ENCODE results near the gene CBLB. TPM values are rescaled to one million over a fixed set of nuclear protein-coding genes. Genes with fewer than 3 reads are reported as not detected.
A peak's percentile ranks its signal among the peaks of the same experiment; 100 is the strongest.

The CBLB gene
- total RNA-seq, 2 donors from 2014 or later, result 41.4 to 110 TPM

- H3K4me3 Mint-ChIP-seq, result no peak overlapping the region
- H3K36me3 Mint-ChIP-seq (ENCODE audit: low read depth), result peaks cover 84% of the 10 kb centered on the region
- peaks cover 12% of the 10 kb centered on the region for H3K4me1 Mint-ChIP-seq
- no peak for ATAC-seq (replicated peaks)
- peak overlapping the region; percentile 67 for H3K27ac Mint-ChIP-seq
- no peaks in the 10 kb centered on the region for H3K9me3 Mint-ChIP-seq
- no peaks in the 10 kb centered on the region for H3K27me3 Mint-ChIP-seq
Observed at GRCh38 chr3:105704726-105705410, 163.9 kb downstream of the CBLB start.

GRCh38 chr3:105700575-105700974, 168.2 kb downstream of the CBLB start:
- H3K36me3 Mint-ChIP-seq (ENCODE audit: low read depth), result peaks cover 93% of the 10 kb centered on the region
- H3K9me3 Mint-ChIP-seq, result no peaks in the 10 kb centered on the region
- peak; percentile 99 for ATAC-seq (replicated peaks)
- peak overlapping the region; percentile 74 for H3K27ac Mint-ChIP-seq
- H3K4me1 Mint-ChIP-seq, result peaks cover 12% of the 10 kb centered on the region
- H3K27me3 Mint-ChIP-seq, result no peaks in the 10 kb centered on the region
- peak overlapping the region; percentile 8 for H3K4me3 Mint-ChIP-seq

GRCh38 chr3:105691633-105692032, 177.2 kb downstream of the CBLB start:
- no peaks in the 10 kb centered on the region for H3K9me3 Mint-ChIP-seq

GRCh38 chr3:105691053-105691452, 177.8 kb downstream of the CBLB start:
- no peaks in the 10 kb centered on the region for H3K27me3 Mint-ChIP-seq
- H3K4me3 Mint-ChIP-seq, result no peak overlapping the region
- peaks cover 27% of the 10 kb centered on the region for H3K4me1 Mint-ChIP-seq
- no peaks in the 10 kb centered on the region for H3K9me3 Mint-ChIP-seq
- H3K36me3 Mint-ChIP-seq (ENCODE audit: low read depth), result peaks cover 84% of the 10 kb centered on the region
- H3K27ac Mint-ChIP-seq, result no peak overlapping the region
- no peak for ATAC-seq (replicated peaks)

More at GRCh38 chr3:105691633-105692032, 177.2 kb downstream of the CBLB start:
- Mint-ChIP-seq H3K36me3 (ENCODE audit: low read depth) (peaks cover 84% of the 10 kb centered on the region), H3K4me1 (peaks cover 27% of the 10 kb centered on the region), H3K27me3 (no peaks in the 10 kb centered on the region), H3K4me3 (no peak overlapping the region), H3K27ac (peak overlapping the region; percentile 3)
- no peak for ATAC-seq (replicated peaks)

GRCh38 chr3:105688821-105689220, 180.0 kb downstream of the CBLB start:
- Mint-ChIP-seq H3K9me3 (no peaks in the 10 kb centered on the region), H3K4me1 (peaks cover 30% of the 10 kb centered on the region), H3K36me3 (ENCODE audit: low read depth) (peaks cover 88% of the 10 kb centered on the region), H3K27ac (peak overlapping the region; percentile 14), H3K4me3 (no peak overlapping the region), H3K27me3 (no peaks in the 10 kb centered on the region)
- ATAC-seq (replicated peaks), result no peak

- no peak overlapping the region for H3K27ac Mint-ChIP-seq
- peaks cover 88% of the 10 kb centered on the region for H3K36me3 Mint-ChIP-seq (ENCODE audit: low read depth)
- H3K4me3 Mint-ChIP-seq, result no peak overlapping the region
- ATAC-seq (replicated peaks), result no peak
- H3K27me3 Mint-ChIP-seq, result no peaks in the 10 kb centered on the region
- no peaks in the 10 kb centered on the region for H3K9me3 Mint-ChIP-seq
- H3K4me1 Mint-ChIP-seq, result peaks cover 18% of the 10 kb centered on the region
Observed at GRCh38 chr3:105686278-105686897, 182.4 kb downstream of the CBLB start.

- ATAC-seq (replicated peaks), result no peak
- H3K36me3 Mint-ChIP-seq (ENCODE audit: low read depth), result peaks cover 99% of the 10 kb centered on the region
- no peaks in the 10 kb centered on the region for H3K27me3 Mint-ChIP-seq
- H3K4me1 Mint-ChIP-seq, result peaks cover 9% of the 10 kb centered on the region
- no peak overlapping the region for H3K4me3 Mint-ChIP-seq
- H3K27ac Mint-ChIP-seq, result no peak overlapping the region
- no peaks in the 10 kb centered on the region for H3K9me3 Mint-ChIP-seq
Observed at GRCh38 chr3:105679951-105680350, 188.9 kb downstream of the CBLB start.

- no peaks in the 10 kb centered on the region for H3K27me3 Mint-ChIP-seq
- H3K27ac Mint-ChIP-seq, result no peak overlapping the region
- peaks cover 99% of the 10 kb centered on the region for H3K36me3 Mint-ChIP-seq (ENCODE audit: low read depth)
- H3K9me3 Mint-ChIP-seq, result no peaks in the 10 kb centered on the region
- no peak overlapping the region for H3K4me3 Mint-ChIP-seq
- peaks cover 15% of the 10 kb centered on the region for H3K4me1 Mint-ChIP-seq
- no peak for ATAC-seq (replicated peaks)
Observed at GRCh38 chr3:105678017-105678416, 190.8 kb downstream of the CBLB start.

- Mint-ChIP-seq H3K36me3 (ENCODE audit: low read depth) (peaks cover 97% of the 10 kb centered on the region), H3K27me3 (no peaks in the 10 kb centered on the region), H3K9me3 (no peaks in the 10 kb centered on the region), H3K4me1 (peaks cover 15% of the 10 kb centered on the region), H3K27ac (peak overlapping the region; percentile 42), H3K4me3 (peak overlapping the region; percentile 32)
- ATAC-seq (replicated peaks), result peak; percentile 94
Observed at GRCh38 chr3:105676621-105677300, 192.1 kb downstream of the CBLB start.

- peaks cover 98% of the 10 kb centered on the region for H3K36me3 Mint-ChIP-seq (ENCODE audit: low read depth)
- H3K4me3 Mint-ChIP-seq, result no peak overlapping the region
- H3K9me3 Mint-ChIP-seq, result no peaks in the 10 kb centered on the region
- ATAC-seq (replicated peaks), result no peak
- peaks cover 15% of the 10 kb centered on the region for H3K4me1 Mint-ChIP-seq
- H3K27me3 Mint-ChIP-seq, result no peaks in the 10 kb centered on the region
- no peak overlapping the region for H3K27ac Mint-ChIP-seq
Observed at GRCh38 chr3:105674437-105675065, 194.3 kb downstream of the CBLB start.

- no peaks in the 10 kb centered on the region for H3K27me3 Mint-ChIP-seq
- peaks cover 98% of the 10 kb centered on the region for H3K36me3 Mint-ChIP-seq (ENCODE audit: low read depth)
- ATAC-seq (replicated peaks), result no peak
- H3K27ac Mint-ChIP-seq, result no peak overlapping the region
- no peak overlapping the region for H3K4me3 Mint-ChIP-seq
- no peaks in the 10 kb centered on the region for H3K9me3 Mint-ChIP-seq
- peaks cover 15% of the 10 kb centered on the region for H3K4me1 Mint-ChIP-seq
Observed at GRCh38 chr3:105672996-105673395, 195.8 kb downstream of the CBLB start.

- Mint-ChIP-seq H3K36me3 (ENCODE audit: low read depth) (peaks cover 85% of the 10 kb centered on the region), H3K4me1 (no peaks in the 10 kb centered on the region), H3K4me3 (no peak overlapping the region), H3K9me3 (no peaks in the 10 kb centered on the region), H3K27me3 (no peaks in the 10 kb centered on the region), H3K27ac (no peak overlapping the region)
- no peak for ATAC-seq (replicated peaks)
Observed at GRCh38 chr3:105662306-105662705, 206.5 kb downstream of the CBLB start.

GRCh38 chr3:105661461-105661860, 207.4 kb downstream of the CBLB start:
- no peak overlapping the region for H3K4me3 Mint-ChIP-seq
- no peak overlapping the region for H3K27ac Mint-ChIP-seq
- H3K27me3 Mint-ChIP-seq, result no peaks in the 10 kb centered on the region
- no peak for ATAC-seq (replicated peaks)
- no peaks in the 10 kb centered on the region for H3K4me1 Mint-ChIP-seq
- H3K9me3 Mint-ChIP-seq, result no peaks in the 10 kb centered on the region
- peaks cover 85% of the 10 kb centered on the region for H3K36me3 Mint-ChIP-seq (ENCODE audit: low read depth)

- Mint-ChIP-seq H3K9me3 (no peaks in the 10 kb centered on the region), H3K27me3 (no peaks in the 10 kb centered on the region), H3K4me3 (no peak overlapping the region), H3K27ac (no peak overlapping the region), H3K36me3 (ENCODE audit: low read depth) (peaks cover 60% of the 10 kb centered on the region), H3K4me1 (no peaks in the 10 kb centered on the region)
- no peak for ATAC-seq (replicated peaks)
Observed at GRCh38 chr3:105656651-105657504, 211.9 kb downstream of the CBLB start.
